Testis (tissue), 2 donors: ENCODE measurements around the gene LPP.

ENCODE experiments used
- CTCF ChIP-seq, 3 experiments: fragments of 450-650 bp in 2 of 3; fragments of 200-600 bp in 1 of 3; sonication (generic) in 1 of 3; IDR thresholded peaks; one replicate each; pipeline ENCODE4 v1.5.1; 2016 to 2019; ENCODE audit warnings: antibody characterized with exemption in 3 of 3, mild to moderate bottlenecking in 2 of 3, moderate library complexity in 1 of 3
- POLR2A ChIP-seq: fragments of 450-650 bp; IDR thresholded peaks from one replicate; pipeline ENCODE4 v1.6.1; 2017; ENCODE audit warnings: antibody characterized with exemption, mild to moderate bottlenecking, moderate library complexity

- TF ChIP-seq CTCF (IDR thresholded peaks at IDR 0.05) (no peak), POLR2A (no peak)
Observed at GRCh38 chr3:188829576-188829975, 675.6 kb downstream of the LPP start.
